Thyroid gland (tissue), 4 donors: ENCODE measurements around the gene CCR2. TPM values are rescaled to one million over a fixed set of nuclear protein-coding genes. Genes with fewer than 3 reads are reported as not detected.
A peak's percentile ranks its signal among the peaks of the same experiment; 100 is the strongest.

Experiments
- DNase-seq, 2 donors: peaks; one replicate each; pipeline ENCODE4 v3.0.0-alpha.2; 2019
- H3K27ac ChIP-seq, 3 donors: fragments of 200-600 bp; sonication (generic); 1 replicate in 2 of 3; 2 replicates in 1 of 3; pipeline ENCODE4 v1.5.1; 2016 to 2019; ENCODE audit warnings: mild to moderate bottlenecking in 1 of 3, moderate library complexity in 1 of 3
- H3K27me3 ChIP-seq: fragments of 200-600 bp; sonication (generic); one replicate; pipeline ENCODE4 v1.5.1; 2019
- H3K36me3 ChIP-seq, 2 donors: fragments of 200-600 bp; sonication (generic); one replicate each; pipeline ENCODE4 v1.5.1; 2016 to 2019
- H3K4me1 ChIP-seq, 2 donors: fragments of 200-600 bp; sonication (generic); one replicate each; pipeline ENCODE4 v1.5.1; 2017 to 2019
- H3K4me3 ChIP-seq, 3 donors: fragments of 200-600 bp; sonication (generic); replicated peaks in 1 of 3; 1 replicate in 2 of 3; 2 replicates in 1 of 3; pipeline ENCODE4 v1.5.1; 2016; ENCODE audit warnings: mild to moderate bottlenecking in 1 of 3
- H3K9me3 ChIP-seq: fragments of 200-600 bp; sonication (generic); one replicate; pipeline ENCODE4 v1.5.1; 2017
- CTCF ChIP-seq, 6 experiments: fragments of 200-600 bp in 3 of 6; fragments of 450-650 bp in 3 of 6; sonication (generic) in 3 of 6; IDR thresholded peaks; one replicate each; pipeline ENCODE4 v1.5.1; 2016 to 2019; ENCODE audit warnings: antibody characterized with exemption in 6 of 6, mild to moderate bottlenecking in 2 of 6, inconsistent platforms in 1 of 6, moderate library complexity in 1 of 6
- POLR2A ChIP-seq, 2 donors: fragments of 450-650 bp; IDR thresholded peaks; one replicate each; pipeline ENCODE4 v1.6.1; 2017; ENCODE audit warnings: antibody characterized with exemption in 2 of 2, mild to moderate bottlenecking in 2 of 2, moderate library complexity in 1 of 2
- WGBS, 2 donors: methylation state at CpG; one replicate each; pipeline ENCODE4 v1.1.5; 2017; 5-methylcytosine and 5-hydroxymethylcytosine counted together
- intact Hi-C: fragments of 100-400 bp; cut with DNase I; formaldehyde crosslinking; loops from one replicate; pipeline ENCODE4 v1.15.1; 2023
- total RNA-seq, 4 donors: library from RNA; depleted of rRNA; stranded (reverse); fragments of >200 nt; gene quantifications; one replicate each; pipeline ENCODE4 v1.2.3, GENCODE V29; 2016

CCR2 gene
- total RNA-seq, 4 donors from 2014 or later, result 0.89 to 4.4 (median 1.8) TPM

- H3K27ac ChIP-seq, result no peak overlapping the region
- DNase-seq, result no peak
- 30 to 33% methylated on average over 2 of the region's 2 CpGs for WGBS, 2 donors
- intact Hi-C loops, result no loop called here
- H3K36me3 ChIP-seq, result no peaks in the 10 kb centered on the region
- no peak for TF ChIP-seq POLR2A (IDR thresholded peaks at IDR 0.05)
- TF ChIP-seq CTCF (IDR thresholded peaks at IDR 0.05), result no peak
- no peak overlapping the region for H3K4me3 ChIP-seq
- H3K4me1 ChIP-seq, result peaks cover 6 to 8% of the 10 kb centered on the region in 2 donors
- H3K27me3 ChIP-seq, result no peaks in the 10 kb centered on the region
- no peaks in the 10 kb centered on the region for H3K9me3 ChIP-seq
Measured at GRCh38 chr3:46375814-46376213, 21.9 kb downstream of the CCR2 start.

- H3K4me3 ChIP-seq, result no peak overlapping the region
- no peaks in the 10 kb centered on the region for H3K36me3 ChIP-seq
- H3K9me3 ChIP-seq, result no peaks in the 10 kb centered on the region
- peak; percentile 61 to 71 for DNase-seq
- intact Hi-C loops, result no loop called here
- no peaks in the 10 kb centered on the region for H3K27me3 ChIP-seq
- TF ChIP-seq CTCF (IDR thresholded peaks at IDR 0.05) (peak in 5 of 6 experiments; percentile 32 to 62 (median 50)), POLR2A (IDR thresholded peaks at IDR 0.05) (no peak)
- H3K27ac ChIP-seq, result no peak overlapping the region
- H3K4me1 ChIP-seq, result peaks cover 9 to 23% of the 10 kb centered on the region in 2 donors
- 51 to 55% methylated on average over 8 of the region's 8 CpGs for WGBS, 2 donors
Measured at GRCh38 chr3:46378426-46378942, 24.6 kb downstream of the CCR2 start.

- TF ChIP-seq CTCF (IDR thresholded peaks at IDR 0.05) (no peak), POLR2A (IDR thresholded peaks at IDR 0.05) (no peak)
- Histone ChIP-seq H3K9me3 (no peaks in the 10 kb centered on the region), H3K27ac (peak overlapping the region; percentile 29 to 40 (median 38)), H3K27me3 (no peaks in the 10 kb centered on the region), H3K4me1 (peaks cover 12 to 31% of the 10 kb centered on the region in 2 donors), H3K36me3 (no peaks in the 10 kb centered on the region), H3K4me3 (no peak overlapping the region)
- DNase-seq, result peak; percentile 27 to 36
- intact Hi-C loops, result no loop called here
- 54 to 57% methylated on average over 8 of the region's 8 CpGs for WGBS, 2 donors
Measured at GRCh38 chr3:46380471-46381221, 26.7 kb downstream of the CCR2 start.

- Histone ChIP-seq H3K4me3 (no peak overlapping the region), H3K4me1 (peaks cover 12 to 35% of the 10 kb centered on the region in 2 donors), H3K27ac (no peak overlapping the region), H3K9me3 (no peaks in the 10 kb centered on the region), H3K27me3 (no peaks in the 10 kb centered on the region), H3K36me3 (no peaks in the 10 kb centered on the region)
- WGBS, 2 donors, result 70 to 73% methylated on average over 3 of the region's 3 CpGs
- intact Hi-C loops, result no loop called here
- no peak for TF ChIP-seq CTCF (IDR thresholded peaks at IDR 0.05)
- TF ChIP-seq POLR2A (IDR thresholded peaks at IDR 0.05), result no peak
- no peak for DNase-seq
Measured at GRCh38 chr3:46381625-46382024, 27.7 kb downstream of the CCR2 start.
